GM18951 (cell line): ENCODE results near the gene PKIB.

ENCODE experiments used
- POLR2A ChIP-seq: IDR thresholded peaks from 4 replicates; pipeline ENCODE4 v1.6.1; 2011; ENCODE audit warnings: mild to moderate bottlenecking; ENCODE audit not compliant: insufficient read length, insufficient read depth; ENCODE audit errors: extremely low read depth
- in situ Hi-C: fragments of 300-500 bp; cut with MboI; formaldehyde crosslinking; loops from one replicate; pipeline ENCODE4 v1.12.0; 2022; ENCODE audit warnings: low sequenced_read_pairs, mixed read lengths, inconsistent platforms; ENCODE audit not compliant: unreplicated experiment

The PKIB gene

DNA sequence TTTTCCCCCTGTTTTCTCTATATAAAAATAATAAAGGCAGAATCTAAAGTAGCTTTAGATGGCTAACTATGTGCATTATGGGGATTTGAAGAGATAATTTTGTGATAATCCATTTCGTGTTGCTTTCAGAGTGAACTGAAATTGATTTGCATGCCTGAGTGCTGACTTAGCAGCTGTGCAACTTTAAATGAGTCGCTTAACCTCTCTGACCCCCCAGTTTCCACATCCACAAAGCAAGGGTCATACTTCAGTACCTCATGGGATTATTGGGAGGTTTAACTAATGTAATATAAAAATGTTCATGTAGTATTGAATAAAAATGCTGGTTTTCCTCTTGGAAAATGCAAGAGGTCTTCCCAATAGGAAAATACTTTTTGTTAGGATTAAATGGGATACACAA is 105.5 kb downstream of the PKIB start:
- no peak for TF ChIP-seq POLR2A
- in situ Hi-C loops: no loop called here

DNA sequence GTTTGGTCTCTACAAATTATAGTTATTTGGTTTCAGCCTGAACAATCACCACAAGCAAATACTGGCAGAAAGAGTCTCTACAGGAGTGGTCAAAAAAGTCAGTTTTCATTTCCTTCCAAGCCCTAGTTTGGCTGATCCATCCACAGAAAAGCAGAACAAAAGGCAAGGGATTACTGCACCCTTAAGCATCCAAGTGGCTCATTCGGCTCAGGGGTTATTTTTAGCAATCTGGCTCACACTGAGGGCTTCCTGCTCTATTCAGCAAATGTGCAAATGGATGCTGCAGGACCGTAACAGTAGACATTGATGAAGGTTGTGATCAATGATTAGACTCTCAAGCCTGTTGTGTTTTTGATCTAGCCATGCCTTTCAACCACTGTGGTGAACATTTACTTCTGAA is 107.1 kb downstream of the PKIB start:
- TF ChIP-seq POLR2A: no peak
- in situ Hi-C loops: no loop called here

DNA sequence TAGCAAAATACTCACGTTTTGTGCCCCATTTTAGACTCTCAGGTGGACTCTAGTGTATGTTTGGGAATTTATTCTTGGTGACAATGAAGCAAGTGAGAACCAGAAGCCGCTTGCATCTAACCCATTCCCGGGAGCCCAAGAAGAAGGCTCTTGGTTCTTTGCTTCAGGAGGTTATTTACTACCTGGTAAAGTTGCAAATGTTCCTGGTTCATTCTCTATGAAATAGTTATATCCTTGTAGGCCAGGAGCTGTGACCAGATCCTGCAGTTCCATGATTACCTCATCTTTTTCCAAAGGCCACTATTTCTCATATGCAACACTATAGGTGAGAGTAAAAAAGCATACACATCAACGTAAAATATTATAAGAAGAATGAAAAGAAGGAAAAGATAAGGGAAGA is 108.4 kb downstream of the PKIB start:
- TF ChIP-seq POLR2A: no peak
- in situ Hi-C loops: no loop called here

DNA sequence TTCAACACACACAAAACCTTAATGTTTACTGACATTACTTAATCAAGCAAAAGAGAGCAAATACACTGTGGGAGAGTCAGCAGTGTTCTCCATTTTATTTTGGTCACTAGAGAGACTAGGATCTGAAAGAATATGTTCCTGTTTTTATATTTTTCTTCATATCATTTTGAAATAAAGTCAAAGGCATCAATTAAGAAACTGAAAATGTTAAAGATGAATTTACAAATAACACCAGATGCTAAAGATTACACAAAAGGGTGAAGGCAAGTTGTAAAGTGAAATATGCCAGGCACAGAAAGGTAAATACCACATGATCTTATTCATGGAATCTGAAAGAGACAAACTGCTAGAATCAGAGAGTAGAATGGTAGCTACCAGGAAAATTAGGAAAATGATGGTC is 109.0 kb downstream of the PKIB start:
- TF ChIP-seq POLR2A: no peak
- in situ Hi-C loops: no loop called here

DNA sequence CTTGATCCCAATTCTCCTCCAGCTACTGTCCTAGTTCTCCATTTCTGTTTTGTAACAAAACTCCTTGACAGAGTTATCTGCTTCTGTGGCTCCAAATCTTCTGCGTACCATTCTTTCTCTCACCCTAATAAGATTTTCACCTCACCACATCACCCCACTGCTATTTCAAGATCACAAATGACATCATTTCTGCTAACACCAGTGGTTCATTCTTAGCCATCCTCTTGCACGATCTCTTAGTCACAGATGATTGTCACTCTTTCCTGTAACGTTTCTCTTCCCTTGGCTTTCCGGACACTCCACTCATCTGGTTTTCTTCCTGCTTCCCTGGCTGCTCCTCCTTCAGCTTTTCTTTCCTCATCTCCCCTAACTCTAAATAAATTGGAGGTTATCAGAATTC is 112.5 kb downstream of the PKIB start:
- TF ChIP-seq POLR2A: no peak
- in situ Hi-C loops: no loop called here

DNA sequence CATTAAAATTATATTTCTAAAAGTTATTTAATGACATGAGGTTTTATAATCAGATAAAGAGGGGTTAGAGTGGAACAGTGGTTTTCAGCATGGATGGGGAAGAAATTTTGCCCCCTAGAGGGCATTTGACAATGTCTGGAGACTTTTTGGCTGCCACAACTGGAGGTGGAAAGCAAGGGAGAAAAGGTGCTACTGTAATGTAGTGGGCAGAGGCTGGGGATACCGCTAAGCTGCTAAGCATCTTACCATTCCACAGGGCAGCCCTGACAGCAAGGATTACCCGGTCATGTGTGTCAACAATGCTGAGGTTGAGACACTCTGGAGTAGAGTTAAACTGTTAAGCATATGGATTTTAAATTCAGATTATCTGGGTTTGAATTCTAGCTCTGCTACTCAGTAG is 116.4 kb downstream of the PKIB start:
- no peak for TF ChIP-seq POLR2A
- in situ Hi-C loops: loop anchor here (25.0 kb wide), 1 partner anchor 586 kb away; no protein-coding TSS in a partner anchor

DNA sequence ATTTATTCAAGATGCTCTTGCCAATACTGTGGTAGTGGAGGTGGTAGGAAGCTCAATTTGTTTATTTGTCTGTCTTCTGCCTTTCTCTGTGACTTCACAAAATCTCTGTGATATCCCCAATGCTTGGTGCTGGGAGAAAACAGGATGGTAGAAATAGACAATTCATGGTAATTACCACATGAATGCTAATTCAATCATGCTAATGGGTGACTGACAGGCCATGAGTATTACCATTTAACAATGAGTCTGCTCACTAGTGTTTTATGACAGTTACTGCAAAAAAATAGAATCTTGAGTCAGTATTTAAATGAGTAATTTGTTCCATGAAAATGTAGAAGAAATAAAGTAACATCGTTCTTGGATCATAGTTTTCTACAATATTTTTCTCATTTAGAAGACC is 117.0 kb downstream of the PKIB start:
- in situ Hi-C loops: loop anchor here (25.0 kb wide), 1 partner anchor 585 kb away; no protein-coding TSS in a partner anchor
- no peak for TF ChIP-seq POLR2A

DNA sequence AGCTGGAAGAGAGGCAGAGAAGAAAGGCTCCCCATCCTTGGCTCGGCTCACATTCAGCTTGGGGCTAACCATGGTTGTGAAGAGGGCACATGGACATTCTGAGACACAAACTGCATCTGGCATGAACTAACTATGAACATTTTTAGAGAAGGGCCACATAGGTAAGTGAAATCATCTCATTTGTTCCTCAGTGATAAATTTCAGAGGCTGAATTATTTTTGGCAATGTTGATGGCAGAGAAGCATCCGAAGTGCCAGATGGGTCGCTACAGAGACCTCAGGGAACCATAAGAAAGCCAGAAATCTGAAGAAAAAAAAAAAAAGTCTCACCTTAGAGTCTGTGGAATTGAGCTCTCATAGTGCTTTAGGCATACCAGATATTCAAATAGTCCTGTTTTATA is 120.1 kb downstream of the PKIB start:
- in situ Hi-C loops: loop anchor here (25.0 kb wide), 1 partner anchor 582 kb away; no protein-coding TSS in a partner anchor
- TF ChIP-seq POLR2A: no peak

DNA sequence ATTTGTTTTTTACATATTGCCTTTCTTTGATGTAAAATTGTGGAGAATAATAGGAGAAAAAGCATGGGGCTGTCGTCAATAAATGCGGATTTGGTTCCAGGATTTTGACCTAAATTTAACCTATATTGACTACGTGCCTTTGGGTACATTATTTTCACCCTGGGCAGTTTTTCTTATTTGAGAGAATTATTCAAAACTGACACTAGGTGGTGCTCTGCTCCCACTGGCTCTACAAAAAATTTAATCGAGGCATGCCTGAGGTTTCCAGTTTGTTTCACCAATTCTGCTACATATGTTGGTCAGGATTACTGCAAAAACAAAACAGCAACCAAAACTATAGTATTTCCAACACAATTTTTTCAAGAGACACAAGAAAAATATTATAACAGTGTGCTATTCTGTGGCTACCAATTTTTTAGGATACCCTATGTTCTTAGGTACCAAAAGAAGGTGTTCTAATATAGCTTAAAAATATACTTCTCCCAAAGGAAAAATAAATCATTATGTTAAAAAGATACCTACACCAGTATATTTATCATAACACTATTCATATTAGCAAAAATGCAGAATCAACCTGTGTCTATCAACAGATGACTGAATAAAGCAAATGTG is 120.7 kb downstream of the PKIB start:
- no peak for TF ChIP-seq POLR2A
- in situ Hi-C loops: loop anchor here (25.0 kb wide), 1 partner anchor 581 kb away; no protein-coding TSS in a partner anchor

DNA sequence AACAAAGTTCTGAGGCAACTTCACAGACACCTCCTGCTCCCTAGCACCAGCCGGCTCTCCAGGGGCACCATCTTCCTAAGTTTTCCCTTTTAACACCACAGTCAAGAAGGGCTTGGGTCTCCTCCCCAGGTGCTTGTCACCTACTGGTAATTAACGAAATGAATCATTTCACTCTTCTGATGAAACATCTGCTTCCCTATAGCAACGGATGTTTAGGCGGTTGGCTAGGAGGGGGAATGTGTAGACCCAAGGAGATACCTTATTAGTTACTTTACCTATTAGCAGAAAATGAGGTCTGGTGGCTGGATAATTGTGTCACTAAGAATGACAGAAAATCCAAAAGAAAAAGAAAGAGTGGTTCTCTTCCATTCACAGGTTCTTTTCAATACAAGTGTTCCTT is 123.1 kb downstream of the PKIB start:
- in situ Hi-C loops: loop anchor here (25.0 kb wide), 1 partner anchor 579 kb away; no protein-coding TSS in a partner anchor

DNA sequence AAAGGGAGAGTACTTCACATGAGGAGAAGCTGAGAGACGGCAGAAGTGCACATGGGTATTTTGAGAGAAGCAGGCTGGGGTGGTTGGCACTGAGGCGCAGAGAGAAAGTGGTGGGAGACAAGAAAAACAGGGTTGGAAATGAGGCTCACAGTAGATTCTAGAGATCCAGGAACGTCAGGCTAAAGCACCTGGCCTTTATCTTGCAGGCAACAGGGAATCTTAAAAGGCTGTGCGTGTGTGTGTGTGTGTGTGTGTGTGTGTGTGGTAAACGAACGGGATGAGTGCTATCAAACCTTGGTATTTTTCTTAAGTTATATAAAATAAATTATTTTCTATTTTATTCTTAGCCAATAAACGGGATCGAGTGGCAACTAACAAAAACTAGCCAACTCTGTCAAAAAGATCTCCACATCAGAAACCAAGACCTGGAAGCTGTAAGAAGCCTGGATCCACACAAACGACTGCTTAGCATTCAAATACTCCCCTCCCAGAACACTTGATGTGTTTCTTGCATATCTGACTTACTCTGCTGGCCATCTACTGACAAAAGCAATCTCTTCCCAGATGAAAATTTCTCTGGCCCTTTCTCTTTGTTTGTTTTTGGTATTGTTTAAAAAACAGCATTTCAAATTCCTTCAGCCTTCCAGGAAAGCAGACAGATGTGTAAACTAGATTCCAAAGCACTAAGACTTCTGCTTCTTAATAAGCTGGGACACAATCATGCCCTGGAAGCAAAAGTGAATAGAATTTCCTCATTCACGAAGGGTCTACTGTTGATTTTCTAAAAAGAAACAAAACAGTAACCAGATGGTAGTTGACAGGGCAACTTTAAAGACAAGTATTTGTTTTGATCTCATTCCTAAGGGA is 124.6 kb downstream of the PKIB start:
- TF ChIP-seq POLR2A: no peak
- in situ Hi-C loops: loop anchor here (25.0 kb wide), 1 partner anchor 578 kb away; no protein-coding TSS in a partner anchor

More for the DNA sequence above, 123.1 kb downstream of the PKIB start:
- TF ChIP-seq POLR2A: no peak

DNA sequence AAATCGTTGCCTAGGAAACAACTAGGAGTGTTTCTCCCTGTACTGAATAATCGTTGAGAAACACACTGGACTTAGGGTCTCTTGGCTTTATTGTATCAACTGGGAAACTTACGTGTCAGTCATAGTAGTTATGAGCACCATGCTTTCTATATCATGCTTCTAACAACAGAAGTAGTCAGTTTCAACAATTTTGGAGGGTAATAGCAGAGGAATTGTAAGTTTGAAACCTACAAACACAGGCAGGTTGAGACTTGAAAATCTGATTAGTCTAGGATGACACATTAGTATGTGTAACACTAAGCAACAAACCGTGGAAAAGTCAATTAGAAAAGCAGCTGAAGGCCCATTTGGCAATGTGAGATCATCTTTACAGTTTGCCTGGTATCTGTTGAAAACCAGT is 125.4 kb downstream of the PKIB start:
- in situ Hi-C loops: loop anchor here (25.0 kb wide), 1 partner anchor 577 kb away; no protein-coding TSS in a partner anchor
- no peak for TF ChIP-seq POLR2A

DNA sequence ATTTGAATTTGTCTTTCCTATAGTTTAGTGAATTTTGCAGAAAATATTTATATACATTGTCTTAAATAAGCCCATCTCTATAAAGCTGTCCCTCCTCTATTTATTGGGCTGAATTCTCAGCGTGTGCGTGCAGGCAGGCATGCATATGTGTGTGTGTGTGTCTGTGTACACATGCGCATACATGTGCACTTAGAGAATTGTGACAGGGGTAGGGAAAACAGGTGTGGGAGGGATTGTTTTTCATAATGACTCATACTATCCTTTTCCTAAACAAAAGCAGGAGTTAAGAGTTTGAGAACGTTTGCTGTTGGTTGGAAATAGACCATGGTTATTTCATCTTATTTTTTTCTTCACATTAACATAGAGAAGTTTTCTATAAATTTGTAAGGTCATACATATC is 126.0 kb downstream of the PKIB start:
- TF ChIP-seq POLR2A: no peak
- in situ Hi-C loops: loop anchor here (25.0 kb wide), 1 partner anchor 576 kb away; no protein-coding TSS in a partner anchor
